ENCODE results near the gene SGO2.

Gene SGO2

GRCh38 chr2:200490001-200490400, 36.0 kb upstream of the SGO2 start:
- no peaks in the 10 kb centered on the region for H3K27me3 ChIP-seq (replicated peaks; ENCODE audit: insufficient read depth, low read length)
- H3K79me2 ChIP-seq (ENCODE audit: low read length): no peaks in the 10 kb centered on the region
- no peak overlapping the region for H3K27ac ChIP-seq (ENCODE audit: low read length)
- H3F3A ChIP-seq (ENCODE audit: insufficient read depth, low read length): no peaks in the 10 kb centered on the region
- H3K36me3 ChIP-seq (replicated peaks; ENCODE audit: insufficient read depth, low read length): no peaks in the 10 kb centered on the region
- no peaks in the 10 kb centered on the region for H3K9me2 ChIP-seq (replicated peaks; ENCODE audit: insufficient read depth, low read length)
- no peaks in the 10 kb centered on the region for H3K9me3 ChIP-seq (replicated peaks; ENCODE audit: insufficient read depth, low read length)
- no peak overlapping the region for H3K4me2 ChIP-seq (ENCODE audit: low read depth, low read length)
- no peak overlapping the region for H2AFZ ChIP-seq (ENCODE audit: low read length)
- H3K4me3 ChIP-seq (ENCODE audit: low read length): no peak overlapping the region
- no peak for DNase-seq
- H3K9ac ChIP-seq (ENCODE audit: low read length): no peak overlapping the region
- H4K20me1 ChIP-seq (ENCODE audit: insufficient read depth, low read length): no peaks in the 10 kb centered on the region
- H3K4me1 ChIP-seq (ENCODE audit: low read length): no peaks in the 10 kb centered on the region
- TF ChIP-seq CTCF (IDR thresholded peaks at IDR 0.05; ENCODE audit: low read length) (no peak), EZH2phosphoT487 (IDR thresholded peaks at IDR 0.05; ENCODE audit: low read length) (no peak), EZH2 (optimal IDR thresholded peaks at IDR 0.05; ENCODE audit: low read depth, low read length) (no peak)

DNA sequence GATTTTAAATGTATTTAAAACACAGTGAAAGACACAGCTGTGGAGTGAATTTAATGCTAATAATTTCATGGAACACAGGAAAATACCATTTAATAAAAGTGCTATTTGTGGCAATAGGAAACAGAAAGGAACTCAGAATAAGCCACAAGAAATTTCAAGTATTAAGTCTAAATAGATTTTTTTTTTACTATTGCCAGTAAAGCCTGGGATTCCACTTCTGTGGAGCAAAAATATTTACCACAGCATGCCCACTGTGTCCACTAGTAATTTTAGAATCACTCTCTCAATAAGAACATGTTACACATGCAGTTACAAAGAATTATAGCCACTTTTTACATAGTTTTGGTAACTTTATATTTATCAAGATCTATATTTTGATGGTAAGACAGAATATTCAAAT, 33.4 kb upstream of the SGO2 start:
- no peak for DNase-seq
- no peaks in the 10 kb centered on the region for H3F3A ChIP-seq (ENCODE audit: insufficient read depth, low read length)
- no peaks in the 10 kb centered on the region for H3K9me2 ChIP-seq (replicated peaks; ENCODE audit: insufficient read depth, low read length)
- no peaks in the 10 kb centered on the region for H3K4me1 ChIP-seq (ENCODE audit: low read length)
- no peak overlapping the region for H3K4me3 ChIP-seq (ENCODE audit: low read length)
- no peaks in the 10 kb centered on the region for H3K9me3 ChIP-seq (replicated peaks; ENCODE audit: insufficient read depth, low read length)
- H3K36me3 ChIP-seq (replicated peaks; ENCODE audit: insufficient read depth, low read length): no peaks in the 10 kb centered on the region; the same call in 1 of the 2 replicates
- H4K20me1 ChIP-seq (ENCODE audit: insufficient read depth, low read length): no peaks in the 10 kb centered on the region
- H3K4me2 ChIP-seq (ENCODE audit: low read depth, low read length): no peak overlapping the region
- no peaks in the 10 kb centered on the region for H3K79me2 ChIP-seq (ENCODE audit: low read length)
- TF ChIP-seq CTCF (IDR thresholded peaks at IDR 0.05; ENCODE audit: low read length): no peak
- TF ChIP-seq EZH2phosphoT487 (IDR thresholded peaks at IDR 0.05; ENCODE audit: low read length): no peak
- TF ChIP-seq EZH2 (optimal IDR thresholded peaks at IDR 0.05; ENCODE audit: low read depth, low read length): no peak
- H3K27me3 ChIP-seq (replicated peaks; ENCODE audit: insufficient read depth, low read length): no peaks in the 10 kb centered on the region
- H2AFZ ChIP-seq (ENCODE audit: low read length): no peak overlapping the region
- no peak overlapping the region for H3K27ac ChIP-seq (ENCODE audit: low read length)
- H3K9ac ChIP-seq (ENCODE audit: low read length): no peak overlapping the region

GRCh38 chr2:200494048-200494447, 32.0 kb upstream of the SGO2 start:
- no peaks in the 10 kb centered on the region for H3K4me1 ChIP-seq (ENCODE audit: low read length)
- H2AFZ ChIP-seq (ENCODE audit: low read length): no peak overlapping the region
- no peak for DNase-seq
- no peak overlapping the region for H3K9ac ChIP-seq (ENCODE audit: low read length)
- H3K79me2 ChIP-seq (ENCODE audit: low read length): no peaks in the 10 kb centered on the region
- H3K9me3 ChIP-seq (replicated peaks; ENCODE audit: insufficient read depth, low read length): no peaks in the 10 kb centered on the region
- TF ChIP-seq EZH2phosphoT487 (IDR thresholded peaks at IDR 0.05; ENCODE audit: low read length) (no peak), CTCF (IDR thresholded peaks at IDR 0.05; ENCODE audit: low read length) (no peak), EZH2 (optimal IDR thresholded peaks at IDR 0.05; ENCODE audit: low read depth, low read length) (no peak)
- no peak overlapping the region for H3K4me3 ChIP-seq (ENCODE audit: low read length)
- H3K27ac ChIP-seq (ENCODE audit: low read length): no peak overlapping the region
- H3K36me3 ChIP-seq (replicated peaks; ENCODE audit: insufficient read depth, low read length): no peaks in the 10 kb centered on the region; the same call in 1 of the 2 replicates
- no peaks in the 10 kb centered on the region for H3K9me2 ChIP-seq (replicated peaks; ENCODE audit: insufficient read depth, low read length)
- H4K20me1 ChIP-seq (ENCODE audit: insufficient read depth, low read length): no peaks in the 10 kb centered on the region
- H3K4me2 ChIP-seq (ENCODE audit: low read depth, low read length): no peak overlapping the region
- H3K27me3 ChIP-seq (replicated peaks; ENCODE audit: insufficient read depth, low read length): no peaks in the 10 kb centered on the region
- H3F3A ChIP-seq (ENCODE audit: insufficient read depth, low read length): no peaks in the 10 kb centered on the region

Measured in MM.1S (cell line).